Cardiac muscle cell (in vitro differentiated cells and primary cell): ENCODE measurements around the gene TAPBP. TPM values are rescaled to one million over a fixed set of nuclear protein-coding genes. Genes with fewer than 3 reads are reported as not detected.
A peak's percentile ranks its signal among the peaks of the same experiment; 100 is the strongest.

Source experiments
- DNase-seq, 2 donors: peaks; one replicate each; pipeline versions ENCODE4 v3.0.0 to v3.0.0-alpha.2; 2010 to 2017; ENCODE audit warnings: low read depth in 1 of 2, low spot score in 1 of 2
- H3K27ac ChIP-seq: fragments of 200-600 bp; sonication (generic); 2 replicates; pipeline ENCODE4 v1.5.1; 2016
- H3K27me3 ChIP-seq: fragments of 200-600 bp; sonication (generic); 2 replicates; pipeline ENCODE4 v1.6.0; 2016; ENCODE audit warnings: control low read depth
- H3K36me3 ChIP-seq: fragments of 200-600 bp; sonication (generic); 2 replicates; pipeline ENCODE4 v1.5.1; 2016; ENCODE audit warnings: control low read depth
- H3K4me1 ChIP-seq: fragments of 200-600 bp; sonication (generic); 2 replicates; pipeline ENCODE4 v1.8.1; 2017; ENCODE audit warnings: low read depth, mild to moderate bottlenecking, mixed run types
- H3K4me3 ChIP-seq: fragments of 200-600 bp; sonication (generic); 2 replicates; pipeline ENCODE4 v1.5.1; 2016; ENCODE audit warnings: mild to moderate bottlenecking
- H3K9me3 ChIP-seq: fragments of 200-600 bp; sonication (generic); 2 replicates; pipeline ENCODE4 v1.5.1; 2017; ENCODE audit warnings: low read depth, mild to moderate bottlenecking, control low read depth
- CTCF ChIP-seq: IDR thresholded peaks from 2 replicates; pipeline ENCODE4 v1.5.1; 2012; ENCODE audit warnings: low read depth, mild to moderate bottlenecking, low read length
- polyA plus RNA-seq: library from polyadenylated mRNA; unstranded; fragments of >200 nt; fragmentation: Nextera tagmentation; extraction: Ambion mirVana; gene quantifications from 2 replicates; pipeline ENCODE4 v1.2.1, GENCODE V29; 2016
- total RNA-seq: library from RNA; depleted of rRNA; stranded (reverse); fragments of >200 nt; gene quantifications from 2 replicates; pipeline ENCODE4 v1.2.3, GENCODE V29; 2016

Gene TAPBP
- total and polyA plus RNA-seq, 2 experiments from 2014 or later, result 30.8 to 36.4 TPM

- peak; percentile 93 to 96 for DNase-seq
- Histone ChIP-seq H3K27me3 (no peaks in the 10 kb centered on the region), H3K36me3 (peaks cover 5% of the 10 kb centered on the region), H3K27ac (peak overlapping the region; percentile 95), H3K4me1 (peaks cover 3% of the 10 kb centered on the region), H3K9me3 (no peaks in the 10 kb centered on the region), H3K4me3 (peak overlapping the region; percentile 97)
- TF ChIP-seq CTCF, result peak; percentile 85
These were observed 14.5 kb downstream of the TAPBP start for GRCh38 chr6:33299237-33299944.

GRCh38 chr6:33298773-33299236, 15.1 kb downstream of the TAPBP start, which contains the start of gene RGL2:
TSS of gene RGL2 (minus strand) at chr6:33298942. CDS start at chr6:33298610, 332 bp downstream.
- H3K4me1 ChIP-seq, result peaks cover 3% of the 10 kb centered on the region
- no peak for TF ChIP-seq CTCF
- no peaks in the 10 kb centered on the region for H3K27me3 ChIP-seq
- peaks cover 7% of the 10 kb centered on the region for H3K36me3 ChIP-seq
- DNase-seq, result peak; percentile 63 to 75
- peak within 1 kb of the TSS; percentile 95 for H3K27ac ChIP-seq
- peak within 1 kb of the TSS; percentile 97 for H3K4me3 ChIP-seq
- H3K9me3 ChIP-seq, result no peaks in the 10 kb centered on the region

GRCh38 chr6:33297956-33298772, 15.7 kb downstream of the TAPBP start:
- Histone ChIP-seq H3K4me3 (peak overlapping the region; percentile 97), H3K4me1 (peaks cover 3% of the 10 kb centered on the region), H3K36me3 (peaks cover 7% of the 10 kb centered on the region), H3K9me3 (no peaks in the 10 kb centered on the region), H3K27ac (peak overlapping the region; percentile 95), H3K27me3 (no peaks in the 10 kb centered on the region)
- no peak for TF ChIP-seq CTCF
- peak; percentile 42 to 87 for DNase-seq

GRCh38 chr6:33297406-33297955, 16.4 kb downstream of the TAPBP start:
- H3K9me3 ChIP-seq, result no peaks in the 10 kb centered on the region
- TF ChIP-seq CTCF, result no peak
- H3K4me3 ChIP-seq, result peak overlapping the region; percentile 97
- peaks cover 3% of the 10 kb centered on the region for H3K4me1 ChIP-seq
- no peak overlapping the region for H3K27ac ChIP-seq
- no peaks in the 10 kb centered on the region for H3K27me3 ChIP-seq
- peak in 1 of 2 donors; percentile 42 for DNase-seq
- H3K36me3 ChIP-seq, result peaks cover 7% of the 10 kb centered on the region

- DNase-seq, result no peak
- no peak for TF ChIP-seq CTCF
- Histone ChIP-seq H3K36me3 (peaks cover 8% of the 10 kb centered on the region), H3K27me3 (no peaks in the 10 kb centered on the region), H3K4me3 (peak overlapping the region; percentile 97), H3K4me1 (peaks cover 3% of the 10 kb centered on the region), H3K27ac (no peak overlapping the region), H3K9me3 (no peaks in the 10 kb centered on the region)
These were observed 17.0 kb downstream of the TAPBP start for GRCh38 chr6:33296797-33297405.
